ENCODE measurements around the gene NKD1. TPM values are rescaled to one million over a fixed set of nuclear protein-coding genes. Genes with fewer than 3 reads are reported as not detected.

The NKD1 gene
- total RNA-seq, 1 experiment from 2014 or later = 0.74 TPM

- no peak for DNase-seq (ENCODE audit: low read depth, low spot score)
- in situ Hi-C loops (cut with HindIII; ENCODE audit: low pct_unique_long_range_greater_than_20kb, low sequenced_read_pairs) = no loop called here
These were observed 76.3 kb downstream of the NKD1 start for GRCh38 chr16:50624449-50624970.

GRCh38 chr16:50625374-50625773 is 77.2 kb downstream of the NKD1 start:
- in situ Hi-C loops (cut with HindIII; ENCODE audit: low pct_unique_long_range_greater_than_20kb, low sequenced_read_pairs) = no loop called here
- no peak for DNase-seq (ENCODE audit: low read depth, low spot score)

- in situ Hi-C loops (cut with HindIII; ENCODE audit: low pct_unique_long_range_greater_than_20kb, low sequenced_read_pairs) = no loop called here
- no peak for DNase-seq (ENCODE audit: low read depth, low spot score)
These were observed 78.7 kb downstream of the NKD1 start for GRCh38 chr16:50626868-50627267.

GRCh38 chr16:50627419-50627818 is 79.2 kb downstream of the NKD1 start:
- DNase-seq (ENCODE audit: low read depth, low spot score) = peak; percentile 6
- in situ Hi-C loops (cut with HindIII; ENCODE audit: low pct_unique_long_range_greater_than_20kb, low sequenced_read_pairs) = no loop called here

- in situ Hi-C loops (cut with HindIII; ENCODE audit: low pct_unique_long_range_greater_than_20kb, low sequenced_read_pairs) = no loop called here
- no peak for DNase-seq (ENCODE audit: low read depth, low spot score)
These were observed 80.1 kb downstream of the NKD1 start for GRCh38 chr16:50628156-50628802.

GRCh38 chr16:50629334-50629733 is 81.1 kb downstream of the NKD1 start:
- in situ Hi-C loops (cut with HindIII; ENCODE audit: low pct_unique_long_range_greater_than_20kb, low sequenced_read_pairs) = no loop called here
- no peak for DNase-seq (ENCODE audit: low read depth, low spot score)

GRCh38 chr16:50630394-50631020 is 82.3 kb downstream of the NKD1 start:
- in situ Hi-C loops (cut with HindIII; ENCODE audit: low pct_unique_long_range_greater_than_20kb, low sequenced_read_pairs) = no loop called here
- no peak for DNase-seq (ENCODE audit: low read depth, low spot score)

- no peak for DNase-seq (ENCODE audit: low read depth, low spot score)
- in situ Hi-C loops (cut with HindIII; ENCODE audit: low pct_unique_long_range_greater_than_20kb, low sequenced_read_pairs) = no loop called here
These were observed 83.2 kb downstream of the NKD1 start for GRCh38 chr16:50631249-50631984.

GRCh38 chr16:50631985-50632576 is 83.9 kb downstream of the NKD1 start:
- in situ Hi-C loops (cut with HindIII; ENCODE audit: low pct_unique_long_range_greater_than_20kb, low sequenced_read_pairs) = no loop called here
- no peak for DNase-seq (ENCODE audit: low read depth, low spot score)

GRCh38 chr16:50632927-50633800 is 85.0 kb downstream of the NKD1 start:
- in situ Hi-C loops (cut with HindIII; ENCODE audit: low pct_unique_long_range_greater_than_20kb, low sequenced_read_pairs) = no loop called here
- DNase-seq (ENCODE audit: low read depth, low spot score) = no peak

GRCh38 chr16:50634090-50634489 is 85.9 kb downstream of the NKD1 start:
- no peak for DNase-seq (ENCODE audit: low read depth, low spot score)
- in situ Hi-C loops (cut with HindIII; ENCODE audit: low pct_unique_long_range_greater_than_20kb, low sequenced_read_pairs) = no loop called here

- DNase-seq (ENCODE audit: low read depth, low spot score) = no peak
- in situ Hi-C loops (cut with HindIII; ENCODE audit: low pct_unique_long_range_greater_than_20kb, low sequenced_read_pairs) = no loop called here
These were observed 86.8 kb downstream of the NKD1 start for GRCh38 chr16:50634947-50635346.

- no peak for DNase-seq (ENCODE audit: low read depth, low spot score)
These were observed 87.6 kb downstream of the NKD1 start for GRCh38 chr16:50635505-50636392.

GRCh38 chr16:50636753-50637374 is 88.7 kb downstream of the NKD1 start:
- in situ Hi-C loops (cut with HindIII; ENCODE audit: low pct_unique_long_range_greater_than_20kb, low sequenced_read_pairs) = no loop called here
- no peak for DNase-seq (ENCODE audit: low read depth, low spot score)

More at GRCh38 chr16:50635505-50636392, 87.6 kb downstream of the NKD1 start:
- in situ Hi-C loops (cut with HindIII; ENCODE audit: low pct_unique_long_range_greater_than_20kb, low sequenced_read_pairs) = no loop called here

- in situ Hi-C loops (cut with HindIII; ENCODE audit: low pct_unique_long_range_greater_than_20kb, low sequenced_read_pairs) = no loop called here
- DNase-seq (ENCODE audit: low read depth, low spot score) = no peak
These were observed 89.8 kb downstream of the NKD1 start for GRCh38 chr16:50637716-50638602.

Data from SK-MEL-5 (cell line).